ENCODE measurements around the gene KPNA3.
"Not testable (repeated sequence)": the region's sequence is repeated elsewhere in the genome, so short reads cannot be mapped to it uniquely, and the experiment has no call there.

KPNA3 gene

GRCh38 chr13:49774376-49775005 lies 18.0 kb downstream of the KPNA3 start:
- peaks cover 4% of the 10 kb centered on the region; the same call in 1 of the 2 replicates for H3K36me3 ChIP-seq (ENCODE audit: control insufficient read depth, low read length)
- TF ChIP-seq, protein P1, sequence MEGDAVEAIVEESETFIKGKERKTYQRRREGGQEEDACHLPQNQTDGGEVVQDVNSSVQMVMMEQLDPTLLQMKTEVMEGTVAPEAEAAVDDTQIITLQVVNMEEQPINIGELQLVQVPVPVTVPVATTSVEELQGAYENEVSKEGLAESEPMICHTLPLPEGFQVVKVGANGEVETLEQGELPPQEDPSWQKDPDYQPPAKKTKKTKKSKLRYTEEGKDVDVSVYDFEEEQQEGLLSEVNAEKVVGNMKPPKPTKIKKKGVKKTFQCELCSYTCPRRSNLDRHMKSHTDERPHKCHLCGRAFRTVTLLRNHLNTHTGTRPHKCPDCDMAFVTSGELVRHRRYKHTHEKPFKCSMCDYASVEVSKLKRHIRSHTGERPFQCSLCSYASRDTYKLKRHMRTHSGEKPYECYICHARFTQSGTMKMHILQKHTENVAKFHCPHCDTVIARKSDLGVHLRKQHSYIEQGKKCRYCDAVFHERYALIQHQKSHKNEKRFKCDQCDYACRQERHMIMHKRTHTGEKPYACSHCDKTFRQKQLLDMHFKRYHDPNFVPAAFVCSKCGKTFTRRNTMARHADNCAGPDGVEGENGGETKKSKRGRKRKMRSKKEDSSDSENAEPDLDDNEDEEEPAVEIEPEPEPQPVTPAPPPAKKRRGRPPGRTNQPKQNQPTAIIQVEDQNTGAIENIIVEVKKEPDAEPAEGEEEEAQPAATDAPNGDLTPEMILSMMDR (IDR thresholded peaks at IDR 0.05; ENCODE audit: low read depth, low read length, poor library complexity, severe bottlenecking): no peak
- TF ChIP-seq EZH2phosphoT487 (IDR thresholded peaks at IDR 0.05; ENCODE audit: borderline replicate concordance, low read length): no peak
- H4K20me1 ChIP-seq (ENCODE audit: control insufficient read depth, insufficient read depth, low read depth, low read length): no peaks in the 10 kb centered on the region; the same call in 1 of the 2 replicates

DNA sequence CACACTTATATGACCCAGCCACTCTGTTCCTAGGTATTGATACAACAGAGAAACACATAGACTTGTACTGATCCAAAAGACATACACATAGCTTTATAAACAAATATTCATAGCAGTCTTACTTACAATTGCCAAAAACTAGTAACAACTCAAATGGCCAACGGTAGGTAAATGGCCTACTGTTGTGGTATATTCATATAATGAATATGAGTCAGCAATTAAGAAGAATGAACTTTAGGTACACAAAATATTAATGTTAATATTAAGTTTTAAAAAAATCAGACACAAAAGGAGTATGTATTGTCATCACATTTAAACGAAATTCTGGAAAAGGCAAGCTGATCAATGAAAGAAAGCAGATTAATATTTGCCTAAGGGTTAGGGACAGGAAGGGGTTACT lies 19.7 kb downstream of the KPNA3 start:
- no peak overlapping the region for H3K27ac ChIP-seq (ENCODE audit: low read depth, low read length)
- no peaks in the 10 kb centered on the region for H3K9me2 ChIP-seq (replicated peaks; ENCODE audit: control insufficient read depth, low read length)
- no peak overlapping the region for H3K4me2 ChIP-seq (ENCODE audit: low read length)
- no peaks in the 10 kb centered on the region; the same call in 1 of the 2 replicates for H4K20me1 ChIP-seq (ENCODE audit: control insufficient read depth, insufficient read depth, low read depth, low read length)
- no peaks in the 10 kb centered on the region for H3K27me3 ChIP-seq (ENCODE audit: control insufficient read depth, low read length)
- no peak for TF ChIP-seq EZH2phosphoT487 (IDR thresholded peaks at IDR 0.05; ENCODE audit: borderline replicate concordance, low read length)
- TF ChIP-seq, protein P1 (IDR thresholded peaks at IDR 0.05; ENCODE audit: low read depth, low read length, poor library complexity, severe bottlenecking): no peak
- H3K4me3 ChIP-seq (ENCODE audit: low read length): no peak overlapping the region
- H3K79me2 ChIP-seq (ENCODE audit: control insufficient read depth, low read length): peaks cover 100% of the 10 kb centered on the region
- peaks cover 4% of the 10 kb centered on the region; the same call in 1 of the 2 replicates for H3K36me3 ChIP-seq (ENCODE audit: control insufficient read depth, low read length)
- H3K9me3 ChIP-seq (ENCODE audit: control insufficient read depth, insufficient read depth, low read length): no peaks in the 10 kb centered on the region
- no peaks in the 10 kb centered on the region for H3K4me1 ChIP-seq (ENCODE audit: control insufficient read depth, low read length)
- H3F3A ChIP-seq (ENCODE audit: control insufficient read depth, insufficient read depth): peaks cover 2% of the 10 kb centered on the region

More at GRCh38 chr13:49774376-49775005, 18.0 kb downstream of the KPNA3 start:
- H3K27me3 ChIP-seq (ENCODE audit: control insufficient read depth, low read length): no peaks in the 10 kb centered on the region
- H3K4me3 ChIP-seq (ENCODE audit: low read length): no peak overlapping the region
- H3K9me3 ChIP-seq (ENCODE audit: control insufficient read depth, insufficient read depth, low read length): no peaks in the 10 kb centered on the region
- no peaks in the 10 kb centered on the region; the same call in 1 of the 2 replicates for H3F3A ChIP-seq (ENCODE audit: control insufficient read depth, insufficient read depth)
- no peaks in the 10 kb centered on the region for H3K9me2 ChIP-seq (replicated peaks; ENCODE audit: control insufficient read depth, low read length)
- no peak overlapping the region for H3K27ac ChIP-seq (ENCODE audit: low read depth, low read length)
- no peaks in the 10 kb centered on the region for H3K4me1 ChIP-seq (ENCODE audit: control insufficient read depth, low read length)
- peaks cover 100% of the 10 kb centered on the region for H3K79me2 ChIP-seq (ENCODE audit: control insufficient read depth, low read length)
- H3K4me2 ChIP-seq (ENCODE audit: low read length): no peak overlapping the region

DNA sequence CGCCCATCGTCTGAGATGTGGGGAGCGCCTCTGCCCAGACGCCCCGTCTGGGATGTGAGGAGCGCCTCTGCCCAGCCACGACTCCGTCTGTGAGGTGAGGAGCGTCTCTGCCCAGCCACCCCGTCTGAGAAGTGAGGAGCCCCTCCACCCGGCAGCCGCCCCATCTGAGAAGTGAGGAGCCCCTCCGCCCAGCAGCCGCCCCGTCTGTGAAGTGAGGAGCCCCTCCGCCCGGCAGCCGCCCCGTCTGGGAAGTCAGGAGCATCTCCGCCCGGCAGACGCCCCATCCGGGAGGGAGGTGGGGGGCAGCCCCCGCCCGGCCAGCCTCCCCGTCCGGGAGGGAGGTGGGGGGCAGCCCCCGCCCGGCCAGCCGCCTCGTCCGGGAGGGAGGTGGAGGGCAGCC lies 30.7 kb downstream of the KPNA3 start:
- Histone ChIP-seq H3K79me2 (ENCODE audit: control insufficient read depth, low read length) (peaks cover 83% of the 10 kb centered on the region), H3K4me1 (ENCODE audit: control insufficient read depth, low read length) (peaks cover 14% of the 10 kb centered on the region), H3K36me3 (ENCODE audit: control insufficient read depth, low read length) (peaks cover 14% of the 10 kb centered on the region)
- not testable (repeated sequence) for H3K27ac ChIP-seq (ENCODE audit: low read depth, low read length); H3K27me3 ChIP-seq (ENCODE audit: control insufficient read depth, low read length); H3K9me3 ChIP-seq (ENCODE audit: control insufficient read depth, insufficient read depth, low read length); H3K4me2 ChIP-seq (ENCODE audit: low read length); H3F3A ChIP-seq (ENCODE audit: control insufficient read depth, insufficient read depth); H3K4me3 ChIP-seq (ENCODE audit: low read length); H3K9me2 ChIP-seq (replicated peaks; ENCODE audit: control insufficient read depth, low read length); H4K20me1 ChIP-seq (ENCODE audit: control insufficient read depth, insufficient read depth, low read depth, low read length)

- peaks cover 14% of the 10 kb centered on the region for H3K4me1 ChIP-seq (ENCODE audit: control insufficient read depth, low read length)
- no peaks in the 10 kb centered on the region for H3K9me2 ChIP-seq (replicated peaks; ENCODE audit: control insufficient read depth, low read length)
- H4K20me1 ChIP-seq (ENCODE audit: control insufficient read depth, insufficient read depth, low read depth, low read length): no peaks in the 10 kb centered on the region
- H3K4me3 ChIP-seq (ENCODE audit: low read length): no peak overlapping the region
- peaks cover 14% of the 10 kb centered on the region for H3K36me3 ChIP-seq (ENCODE audit: control insufficient read depth, low read length)
- no peaks in the 10 kb centered on the region for H3K27me3 ChIP-seq (ENCODE audit: control insufficient read depth, low read length)
- H3K79me2 ChIP-seq (ENCODE audit: control insufficient read depth, low read length): peaks cover 83% of the 10 kb centered on the region
- H3K9me3 ChIP-seq (ENCODE audit: control insufficient read depth, insufficient read depth, low read length): no peaks in the 10 kb centered on the region
- peaks cover 3% of the 10 kb centered on the region; the same call in 1 of the 2 replicates for H3F3A ChIP-seq (ENCODE audit: control insufficient read depth, insufficient read depth)
- no peak overlapping the region for H3K4me2 ChIP-seq (ENCODE audit: low read length)
- no peak overlapping the region for H3K27ac ChIP-seq (ENCODE audit: low read depth, low read length)
- TF ChIP-seq, protein P1 (IDR thresholded peaks at IDR 0.05; ENCODE audit: low read depth, low read length, poor library complexity, severe bottlenecking): no peak
- no peak for TF ChIP-seq EZH2phosphoT487 (IDR thresholded peaks at IDR 0.05; ENCODE audit: borderline replicate concordance, low read length)
These were observed 31.9 kb downstream of the KPNA3 start for GRCh38 chr13:49760558-49760957.
